Upper lobe of right lung (tissue), 1 donor: ENCODE data around the gene ANKRD6. TPM values are rescaled to one million over a fixed set of nuclear protein-coding genes. Genes with fewer than 3 reads are reported as not detected.

Experiments used
- ATAC-seq: fragments of 200-7000 bp; cut with Tn5 transposase; one replicate; pipeline ENCODE4 v1.9.1; 2020; ENCODE audit warnings: mild to moderate bottlenecking, moderate library complexity
- DNase-seq: peaks from one replicate; pipeline ENCODE4 v3.0.0-alpha.2; 2020
- H3K27ac ChIP-seq: fragments of 200-600 bp; one replicate; pipeline ENCODE4 v1.8.0; 2022
- H3K27me3 ChIP-seq: fragments of 200-600 bp; one replicate; pipeline ENCODE4 v1.8.0; 2022; ENCODE audit warnings: mild to moderate bottlenecking
- H3K36me3 ChIP-seq: fragments of 200-600 bp; one replicate; pipeline ENCODE4 v1.8.0; 2022
- H3K4me1 ChIP-seq: fragments of 200-600 bp; one replicate; pipeline ENCODE4 v1.8.0; 2022
- H3K4me3 ChIP-seq: fragments of 200-600 bp; one replicate; pipeline ENCODE4 v1.8.0; 2022; ENCODE audit warnings: mild to moderate bottlenecking
- H3K9me3 ChIP-seq: fragments of 200-600 bp; one replicate; pipeline ENCODE4 v1.8.0; 2022
- intact Hi-C: fragments of 100-400 bp; cut with DNase I; formaldehyde crosslinking; loops from one replicate; pipeline ENCODE4 v1.11.0; 2022
- total RNA-seq: library from RNA; stranded (reverse); fragmentation: NEBNext Ultra II Directional; extraction: Animal tissue kit (Norgen Biotek cat#: 25700); gene quantifications from one replicate; pipeline ENCODE4 v1.2.1, GENCODE V29; 2021
- TF ChIP-seq, protein P1 (sequence below): fragments of 200-600 bp; IDR thresholded peaks from one replicate; pipeline ENCODE4 v1.8.0; 2022; ENCODE audit warnings: antibody characterized with exemption
- donor health status: DM: no; HTN: yes; CAD: no; lungs with severe emphysema.

ANKRD6 gene
- total RNA-seq, 1 donor from 2014 or later: 20.2 TPM

- TF ChIP-seq, protein P1, sequence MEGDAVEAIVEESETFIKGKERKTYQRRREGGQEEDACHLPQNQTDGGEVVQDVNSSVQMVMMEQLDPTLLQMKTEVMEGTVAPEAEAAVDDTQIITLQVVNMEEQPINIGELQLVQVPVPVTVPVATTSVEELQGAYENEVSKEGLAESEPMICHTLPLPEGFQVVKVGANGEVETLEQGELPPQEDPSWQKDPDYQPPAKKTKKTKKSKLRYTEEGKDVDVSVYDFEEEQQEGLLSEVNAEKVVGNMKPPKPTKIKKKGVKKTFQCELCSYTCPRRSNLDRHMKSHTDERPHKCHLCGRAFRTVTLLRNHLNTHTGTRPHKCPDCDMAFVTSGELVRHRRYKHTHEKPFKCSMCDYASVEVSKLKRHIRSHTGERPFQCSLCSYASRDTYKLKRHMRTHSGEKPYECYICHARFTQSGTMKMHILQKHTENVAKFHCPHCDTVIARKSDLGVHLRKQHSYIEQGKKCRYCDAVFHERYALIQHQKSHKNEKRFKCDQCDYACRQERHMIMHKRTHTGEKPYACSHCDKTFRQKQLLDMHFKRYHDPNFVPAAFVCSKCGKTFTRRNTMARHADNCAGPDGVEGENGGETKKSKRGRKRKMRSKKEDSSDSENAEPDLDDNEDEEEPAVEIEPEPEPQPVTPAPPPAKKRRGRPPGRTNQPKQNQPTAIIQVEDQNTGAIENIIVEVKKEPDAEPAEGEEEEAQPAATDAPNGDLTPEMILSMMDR: no peak
- ATAC-seq (no peak), DNase-seq (no peak)
- H3K4me1 ChIP-seq: no peaks in the 10 kb centered on the region
- H3K27ac ChIP-seq: no peak overlapping the region
- intact Hi-C loops: no loop called here
- H3K27me3 ChIP-seq: no peaks in the 10 kb centered on the region
- H3K9me3 ChIP-seq: no peaks in the 10 kb centered on the region
- no peak overlapping the region for H3K4me3 ChIP-seq
- no peaks in the 10 kb centered on the region for H3K36me3 ChIP-seq
Measured at GRCh38 chr6:89575562-89575960, 142.6 kb downstream of the ANKRD6 start.

DNA sequence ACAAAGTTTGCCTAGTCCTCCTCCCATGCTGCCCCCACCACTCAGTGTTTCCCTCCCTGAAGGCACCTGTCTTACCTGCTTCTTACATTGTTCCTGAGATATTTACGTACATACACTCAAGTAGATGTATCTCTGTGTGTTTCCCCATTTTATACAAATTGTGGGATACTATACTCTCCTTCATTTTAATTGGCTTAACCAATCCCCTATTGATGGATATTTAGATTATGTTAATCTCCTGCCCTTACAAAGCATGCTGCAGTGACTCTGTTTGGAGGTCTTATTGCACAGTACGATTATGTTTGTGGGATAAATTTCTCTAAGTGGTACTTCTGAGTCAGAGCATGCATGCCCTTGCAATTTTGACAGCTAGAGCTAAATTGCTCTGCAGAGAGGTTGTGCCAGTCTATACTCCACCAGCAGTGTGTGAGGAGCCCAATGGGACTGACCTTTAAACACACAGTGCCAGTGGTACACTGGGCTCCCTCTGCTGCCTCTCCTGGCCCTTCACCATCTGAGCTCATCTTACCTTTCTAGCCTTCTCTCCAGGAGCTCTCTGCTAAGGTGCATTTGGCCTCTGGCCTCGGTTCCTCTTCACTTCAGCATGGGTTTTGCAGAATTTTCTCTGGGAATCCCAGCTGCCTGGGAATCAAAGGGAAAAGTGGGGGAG lies 148.2 kb downstream of the ANKRD6 start:
- intact Hi-C loops: no loop called here
- Histone ChIP-seq H3K4me3 (no peak overlapping the region), H3K4me1 (no peaks in the 10 kb centered on the region), H3K9me3 (no peaks in the 10 kb centered on the region), H3K36me3 (no peaks in the 10 kb centered on the region), H3K27ac (no peak overlapping the region), H3K27me3 (no peaks in the 10 kb centered on the region)
- ATAC-seq (no peak), DNase-seq (no peak)
- TF ChIP-seq, protein P1: no peak

- no peak for DNase-seq
- H3K27ac ChIP-seq: no peak overlapping the region
- intact Hi-C loops: no loop called here
- TF ChIP-seq, protein P1: no peak
- H3K36me3 ChIP-seq: no peaks in the 10 kb centered on the region
- H3K9me3 ChIP-seq: no peaks in the 10 kb centered on the region
- no peaks in the 10 kb centered on the region for H3K4me1 ChIP-seq
- H3K27me3 ChIP-seq: no peaks in the 10 kb centered on the region
- no peak for ATAC-seq
- no peak overlapping the region for H3K4me3 ChIP-seq
Measured at GRCh38 chr6:89581689-89582088, 148.7 kb downstream of the ANKRD6 start.

- Histone ChIP-seq H3K27ac (no peak overlapping the region), H3K4me3 (no peak overlapping the region), H3K9me3 (no peaks in the 10 kb centered on the region), H3K36me3 (no peaks in the 10 kb centered on the region), H3K27me3 (no peaks in the 10 kb centered on the region), H3K4me1 (no peaks in the 10 kb centered on the region)
- DNase-seq (no peak), ATAC-seq (no peak)
- intact Hi-C loops: no loop called here
- TF ChIP-seq, protein P1: no peak
Measured at GRCh38 chr6:89582669-89583325, 149.8 kb downstream of the ANKRD6 start.

GRCh38 chr6:89583559-89583958 lies 150.6 kb downstream of the ANKRD6 start:
- DNase-seq (no peak), ATAC-seq (no peak)
- no peaks in the 10 kb centered on the region for H3K9me3 ChIP-seq
- no peaks in the 10 kb centered on the region for H3K36me3 ChIP-seq
- H3K4me3 ChIP-seq: no peak overlapping the region
- intact Hi-C loops: no loop called here
- no peaks in the 10 kb centered on the region for H3K4me1 ChIP-seq
- TF ChIP-seq, protein P1: no peak
- no peaks in the 10 kb centered on the region for H3K27me3 ChIP-seq
- H3K27ac ChIP-seq: no peak overlapping the region
